Measurements from ENCODE around the gene HHAT.

The HHAT gene

DNA sequence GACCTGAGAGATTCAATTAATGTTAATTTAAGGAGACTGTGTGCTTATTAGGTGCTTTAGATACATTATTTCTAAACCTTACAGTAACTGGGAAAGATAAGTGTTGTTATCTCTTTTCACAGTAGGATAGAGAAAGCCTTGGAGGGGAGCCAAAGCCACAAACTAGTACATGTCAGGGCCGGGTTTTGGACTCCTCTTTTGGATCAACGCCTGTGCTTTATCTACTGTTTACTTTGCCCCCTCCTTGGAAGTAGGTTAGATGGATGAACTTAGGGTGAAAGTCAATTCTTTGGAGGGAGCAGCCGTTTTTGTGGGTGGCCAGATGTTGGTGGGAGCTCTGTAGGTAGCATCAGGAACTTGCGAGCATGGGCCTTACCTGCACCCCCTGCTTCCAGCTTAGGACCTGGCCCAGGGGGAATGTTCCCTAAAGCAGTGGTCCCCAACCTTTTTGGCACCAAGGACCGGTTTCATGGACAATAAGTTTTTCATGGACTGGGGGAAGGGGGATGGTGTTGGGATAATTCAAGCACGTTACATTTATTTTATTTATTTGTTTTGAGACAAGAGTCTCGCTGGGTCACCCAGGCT lies 1.7 kb downstream of the HHAT start:
- DNase-seq (ENCODE audit: low read depth), result no peak
- TF ChIP-seq, protein P1, sequence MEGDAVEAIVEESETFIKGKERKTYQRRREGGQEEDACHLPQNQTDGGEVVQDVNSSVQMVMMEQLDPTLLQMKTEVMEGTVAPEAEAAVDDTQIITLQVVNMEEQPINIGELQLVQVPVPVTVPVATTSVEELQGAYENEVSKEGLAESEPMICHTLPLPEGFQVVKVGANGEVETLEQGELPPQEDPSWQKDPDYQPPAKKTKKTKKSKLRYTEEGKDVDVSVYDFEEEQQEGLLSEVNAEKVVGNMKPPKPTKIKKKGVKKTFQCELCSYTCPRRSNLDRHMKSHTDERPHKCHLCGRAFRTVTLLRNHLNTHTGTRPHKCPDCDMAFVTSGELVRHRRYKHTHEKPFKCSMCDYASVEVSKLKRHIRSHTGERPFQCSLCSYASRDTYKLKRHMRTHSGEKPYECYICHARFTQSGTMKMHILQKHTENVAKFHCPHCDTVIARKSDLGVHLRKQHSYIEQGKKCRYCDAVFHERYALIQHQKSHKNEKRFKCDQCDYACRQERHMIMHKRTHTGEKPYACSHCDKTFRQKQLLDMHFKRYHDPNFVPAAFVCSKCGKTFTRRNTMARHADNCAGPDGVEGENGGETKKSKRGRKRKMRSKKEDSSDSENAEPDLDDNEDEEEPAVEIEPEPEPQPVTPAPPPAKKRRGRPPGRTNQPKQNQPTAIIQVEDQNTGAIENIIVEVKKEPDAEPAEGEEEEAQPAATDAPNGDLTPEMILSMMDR (IDR thresholded peaks at IDR 0.05; ENCODE audit: low read depth, low read length), result no peak
- H3K4me3 ChIP-seq (ENCODE audit: low read depth, low read length), result no peak overlapping the region

DNA sequence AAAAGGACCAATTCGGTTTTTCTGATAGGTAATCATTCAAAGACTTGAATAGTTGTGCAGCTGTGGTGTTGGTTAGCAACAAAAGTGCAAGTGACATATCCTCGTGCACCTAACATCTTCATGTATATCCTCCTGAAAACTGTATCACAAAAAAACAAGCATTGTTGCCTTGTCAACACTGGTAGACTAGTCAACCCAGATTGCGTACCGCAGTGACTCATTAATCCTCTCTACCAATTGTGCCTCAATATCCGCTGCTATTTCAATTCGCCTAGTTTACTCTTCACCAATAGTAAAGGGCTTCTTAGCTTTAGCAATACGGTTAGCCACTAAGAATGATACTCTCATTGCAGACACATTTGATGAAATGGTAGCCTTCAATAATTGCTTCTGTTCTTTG lies 3.5 kb downstream of the HHAT start:
- TF ChIP-seq POLR2A (IDR thresholded peaks at IDR 0.05; ENCODE audit: extremely low read depth, insufficient read length) (no peak), MYC (IDR thresholded peaks at IDR 0.05; ENCODE audit: low read depth, low read length) (no peak)
- TF ChIP-seq, protein P2, sequence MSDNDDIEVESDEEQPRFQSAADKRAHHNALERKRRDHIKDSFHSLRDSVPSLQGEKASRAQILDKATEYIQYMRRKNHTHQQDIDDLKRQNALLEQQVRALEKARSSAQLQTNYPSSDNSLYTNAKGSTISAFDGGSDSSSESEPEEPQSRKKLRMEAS (IDR thresholded peaks at IDR 0.05; ENCODE audit: low read depth, low read length), result no peak
- TF ChIP-seq, protein P1 (IDR thresholded peaks at IDR 0.05; ENCODE audit: low read depth, low read length), result no peak
- no peak overlapping the region for H3K4me3 ChIP-seq (ENCODE audit: low read depth, low read length)
- DNase-seq (ENCODE audit: low read depth), result no peak

DNA sequence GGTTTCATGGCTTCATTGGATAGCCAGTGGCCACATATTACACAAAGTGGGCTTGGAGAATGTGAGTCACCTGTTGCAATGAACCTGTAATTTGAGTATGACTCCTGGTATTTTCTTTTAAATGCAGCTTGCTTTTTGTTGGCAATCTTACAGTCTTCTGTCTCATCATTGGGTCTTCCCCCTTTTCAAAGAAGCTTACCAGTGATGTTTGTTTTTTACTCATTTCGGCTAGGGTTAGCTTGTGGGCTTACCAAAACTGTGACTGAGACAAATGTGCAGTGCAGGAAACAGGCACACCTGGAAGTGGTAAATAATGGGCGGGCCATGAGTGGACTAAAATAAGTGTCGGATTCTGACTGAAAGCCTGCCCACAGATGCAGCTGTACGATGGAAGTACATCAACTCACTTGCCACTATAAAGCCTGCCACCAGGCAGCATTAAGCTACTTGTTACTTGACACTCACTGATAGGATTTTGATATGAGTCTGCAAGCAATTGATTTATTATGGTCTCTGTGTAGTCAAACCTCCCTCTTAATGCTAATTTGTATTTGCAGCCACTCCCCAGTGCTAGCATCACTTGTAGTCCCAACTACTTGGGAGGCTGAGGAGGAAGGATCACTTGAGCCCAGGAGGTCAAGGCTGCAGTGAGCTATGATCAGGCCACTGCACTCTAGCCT lies 4.2 kb downstream of the HHAT start:
- no peak for DNase-seq (ENCODE audit: low read depth)

DNA sequence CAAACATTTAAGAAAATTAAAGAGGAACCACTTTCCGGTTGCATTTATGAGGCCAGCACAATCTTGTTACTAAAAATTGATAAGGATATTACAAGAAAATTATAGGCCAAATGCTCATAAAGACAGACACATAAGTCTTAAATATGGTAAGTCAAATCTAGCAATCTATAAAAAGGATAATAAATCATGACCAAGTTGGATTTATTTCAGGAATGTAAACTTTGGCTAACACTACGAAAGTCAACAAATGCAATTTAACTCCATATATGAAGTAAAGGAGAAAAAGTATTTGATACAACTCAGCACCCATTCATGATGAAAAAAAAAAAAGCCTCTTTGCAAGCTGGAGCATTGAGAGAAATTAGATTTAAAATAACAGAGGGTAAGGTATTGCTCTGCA lies 6.3 kb downstream of the HHAT start:
- no peak overlapping the region for H3K4me3 ChIP-seq (ENCODE audit: low read depth, low read length)
- DNase-seq (ENCODE audit: low read depth), result no peak
- TF ChIP-seq, protein P2 (IDR thresholded peaks at IDR 0.05; ENCODE audit: low read depth, low read length), result no peak
- TF ChIP-seq POLR2A (IDR thresholded peaks at IDR 0.05; ENCODE audit: extremely low read depth, insufficient read length) (no peak), MYC (IDR thresholded peaks at IDR 0.05; ENCODE audit: low read depth, low read length) (no peak)
- TF ChIP-seq, protein P1 (IDR thresholded peaks at IDR 0.05; ENCODE audit: low read depth, low read length), result no peak

More for the DNA sequence above, 4.2 kb downstream of the HHAT start:
- no peak overlapping the region for H3K4me3 ChIP-seq (ENCODE audit: low read depth, low read length)
- TF ChIP-seq POLR2A (IDR thresholded peaks at IDR 0.05; ENCODE audit: extremely low read depth, insufficient read length) (no peak), MYC (IDR thresholded peaks at IDR 0.05; ENCODE audit: low read depth, low read length) (no peak)
- TF ChIP-seq, protein P2 (IDR thresholded peaks at IDR 0.05; ENCODE audit: low read depth, low read length), result no peak
- TF ChIP-seq, protein P1 (IDR thresholded peaks at IDR 0.05; ENCODE audit: low read depth, low read length), result no peak

DNA sequence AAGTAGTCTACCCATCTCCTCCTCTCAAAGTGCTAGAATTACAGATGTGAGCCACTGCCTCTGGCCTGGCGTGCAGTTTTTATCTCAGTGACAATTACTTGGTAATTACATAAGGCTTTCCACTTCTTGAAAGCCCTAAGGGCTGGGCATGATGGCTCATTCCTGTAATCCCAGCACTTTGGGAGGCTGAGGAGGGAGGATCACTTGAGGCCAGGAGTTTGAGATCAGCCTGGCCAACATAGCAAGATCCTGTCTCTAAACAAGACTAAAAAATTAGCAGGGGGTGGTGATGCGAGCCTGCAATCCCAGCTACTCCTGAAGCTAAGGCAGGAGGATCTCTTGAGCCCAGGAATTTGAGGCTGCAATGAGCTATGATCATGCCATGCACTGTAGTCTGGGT lies 7.7 kb downstream of the HHAT start:
- TF ChIP-seq MYC (IDR thresholded peaks at IDR 0.05; ENCODE audit: low read depth, low read length) (no peak), POLR2A (IDR thresholded peaks at IDR 0.05; ENCODE audit: extremely low read depth, insufficient read length) (no peak)
- TF ChIP-seq, protein P2 (IDR thresholded peaks at IDR 0.05; ENCODE audit: low read depth, low read length), result no peak
- TF ChIP-seq, protein P1 (IDR thresholded peaks at IDR 0.05; ENCODE audit: low read depth, low read length), result no peak

More for the DNA sequence above, 7.7 kb downstream of the HHAT start:
- no peak for DNase-seq (ENCODE audit: low read depth)
- no peak overlapping the region for H3K4me3 ChIP-seq (ENCODE audit: low read depth, low read length)
